HG03432 (cell line): ENCODE measurements around the gene FAM168A.

Experiments
- ATAC-seq: cut with Tn5 transposase; IDR thresholded peaks from one replicate; pipeline ENCODE4 v1.9.1; 2021; ENCODE audit warnings: mild to moderate bottlenecking, moderate library complexity; ENCODE audit not compliant: unreplicated experiment

The FAM168A gene

GRCh38 chr11:73404506-73405145 is 193.3 kb downstream of the FAM168A start:
- ATAC-seq: no peak

- ATAC-seq: no peak
Measured at GRCh38 chr11:73404048-73404447, 193.9 kb downstream of the FAM168A start.

GRCh38 chr11:73403541-73403940 is 194.4 kb downstream of the FAM168A start:
- no peak for ATAC-seq

GRCh38 chr11:73402834-73403185 is 195.1 kb downstream of the FAM168A start:
- ATAC-seq: no peak

GRCh38 chr11:73401924-73402833 is 195.7 kb downstream of the FAM168A start:
- ATAC-seq: no peak

GRCh38 chr11:73401217-73401923 is 196.5 kb downstream of the FAM168A start:
- no peak for ATAC-seq

GRCh38 chr11:73400293-73400692 is 197.6 kb downstream of the FAM168A start:
- ATAC-seq: no peak

- no peak for ATAC-seq
Measured at GRCh38 chr11:73399636-73400035, 198.3 kb downstream of the FAM168A start.

GRCh38 chr11:73399159-73399590 is 198.7 kb downstream of the FAM168A start:
- ATAC-seq: no peak

- no peak for ATAC-seq
Measured at GRCh38 chr11:73398721-73399120, 199.2 kb downstream of the FAM168A start.

- no peak for ATAC-seq
Measured at GRCh38 chr11:73398132-73398526, 199.8 kb downstream of the FAM168A start.

- ATAC-seq: no peak
Measured at GRCh38 chr11:73397468-73398131, 200.3 kb downstream of the FAM168A start.

GRCh38 chr11:73396985-73397384 is 200.9 kb downstream of the FAM168A start:
- no peak for ATAC-seq

- ATAC-seq: no peak
Measured at GRCh38 chr11:73396251-73396930, 201.5 kb downstream of the FAM168A start.

- ATAC-seq: no peak
Measured at GRCh38 chr11:73395297-73396208, 202.4 kb downstream of the FAM168A start.

- ATAC-seq: no peak
Measured at GRCh38 chr11:73394416-73395296, 203.3 kb downstream of the FAM168A start.

GRCh38 chr11:73393479-73394415 is 204.2 kb downstream of the FAM168A start:
- no peak for ATAC-seq
